Medulla oblongata (tissue), 1 donor: ENCODE data around the gene DNAJB8.

Source experiments
- DNase-seq: peaks from one replicate; pipeline ENCODE4 v3.0.0-alpha.2; 2015; ENCODE audit errors: extremely low spot score

The DNAJB8 gene

GRCh38 chr3:128494367-128494650 is 27.6 kb upstream of the DNAJB8 start:
- no peak for DNase-seq

DNA sequence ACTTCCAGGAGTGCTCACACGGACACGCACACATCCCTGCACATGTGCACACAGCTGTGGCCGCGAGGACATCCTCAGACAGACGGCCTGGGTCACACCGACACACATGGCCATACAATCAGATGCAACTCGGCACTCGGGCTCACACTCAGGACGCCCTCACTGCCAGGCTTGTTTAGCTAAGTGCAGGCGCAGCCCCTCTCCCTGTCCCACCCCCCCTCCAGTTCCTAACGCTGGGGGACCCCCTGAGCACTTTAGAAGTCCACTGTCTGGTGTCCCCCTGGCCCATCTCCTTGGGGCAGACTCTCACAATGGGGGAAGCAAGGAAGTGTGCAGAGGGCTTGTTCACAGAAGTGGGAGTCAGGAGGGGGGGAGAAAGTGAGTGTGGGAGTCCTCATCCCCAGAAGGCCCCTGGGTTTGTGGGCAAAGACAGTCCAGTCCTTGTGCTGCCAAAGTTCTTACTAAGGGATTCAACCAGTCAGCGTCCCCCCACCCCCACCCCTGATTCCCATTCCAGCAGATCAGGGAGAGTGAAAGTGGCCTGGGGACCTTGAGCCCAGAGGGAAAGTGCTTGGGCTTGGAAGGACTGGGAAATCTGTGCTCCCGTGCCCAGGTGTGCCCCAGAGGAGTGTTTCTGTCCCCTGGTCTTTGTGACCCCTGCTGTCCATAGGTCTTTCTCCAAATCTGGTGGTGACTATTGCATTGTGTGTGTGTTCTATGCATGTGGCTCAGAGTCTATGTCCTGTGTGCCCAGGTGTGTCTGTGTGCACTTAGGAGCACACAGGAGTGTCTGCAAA is 27.1 kb upstream of the DNAJB8 start:
- DNase-seq = no peak

DNA sequence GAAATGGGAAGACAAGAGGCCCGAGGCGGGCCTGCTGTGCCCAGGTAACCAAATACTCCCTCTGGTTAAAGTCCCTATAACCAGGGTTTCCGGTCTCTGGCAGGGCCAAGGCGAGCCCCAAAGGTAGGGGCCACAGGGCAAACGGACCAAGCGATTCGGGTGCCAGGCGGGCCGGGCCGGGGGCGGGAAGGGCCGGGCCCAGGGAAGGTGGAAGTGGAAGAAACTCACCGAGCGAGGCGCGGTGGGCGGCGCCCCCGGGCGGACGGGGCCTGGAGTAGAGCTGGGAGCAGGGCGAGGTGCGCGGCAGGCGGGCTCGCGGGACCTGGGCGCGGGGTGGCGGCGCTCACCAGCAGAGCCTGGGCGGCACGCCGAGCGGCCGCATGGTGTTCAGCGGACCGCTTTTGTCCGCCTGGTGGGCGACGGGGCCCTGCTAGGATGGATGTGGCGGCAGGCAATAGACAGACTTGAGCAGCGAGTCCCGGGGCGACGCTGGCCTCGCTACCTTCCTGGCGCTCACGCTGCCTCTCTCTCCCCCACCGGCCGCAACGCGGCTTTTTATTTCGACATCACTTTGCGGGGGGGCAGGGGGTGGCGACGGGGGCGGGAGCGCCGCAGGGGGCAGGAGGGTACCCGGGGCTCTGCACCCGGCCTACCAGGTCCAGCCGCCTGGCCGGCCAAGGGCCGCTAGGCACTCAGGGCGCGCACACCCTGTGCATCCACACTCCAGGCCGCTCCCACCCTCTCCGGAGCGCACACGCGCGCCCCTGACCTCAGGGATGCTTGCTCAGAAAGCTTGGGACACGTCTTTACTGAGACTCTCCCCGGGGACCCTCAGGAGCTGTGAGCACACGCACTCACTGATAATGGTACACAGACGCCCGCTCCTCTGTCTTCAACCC is 26.2 kb upstream of the DNAJB8 start, which contains the start of gene GATA2:
Gene GATA2, minus strand, starts transcription at position 531 of the 899 bp plus-strand sequence. CDS start 6,170 bp downstream, outside the sequence.
- no peak for DNase-seq

- DNase-seq = no peak
Observed at GRCh38 chr3:128491941-128492670, 25.4 kb upstream of the DNAJB8 start.

DNA sequence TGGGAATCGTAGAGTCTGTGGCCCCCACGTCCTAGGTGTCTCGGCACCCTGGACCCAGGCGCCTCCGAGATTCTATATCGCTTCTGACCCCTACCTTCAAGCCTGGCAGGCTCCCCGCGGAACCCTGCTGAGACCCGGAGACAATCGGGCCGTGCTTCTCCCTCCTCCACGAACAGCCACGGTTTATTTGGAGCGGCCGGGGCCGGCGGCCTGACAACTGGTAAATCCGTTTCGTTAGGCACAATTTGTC is 24.9 kb upstream of the DNAJB8 start:
- DNase-seq = no peak

DNA sequence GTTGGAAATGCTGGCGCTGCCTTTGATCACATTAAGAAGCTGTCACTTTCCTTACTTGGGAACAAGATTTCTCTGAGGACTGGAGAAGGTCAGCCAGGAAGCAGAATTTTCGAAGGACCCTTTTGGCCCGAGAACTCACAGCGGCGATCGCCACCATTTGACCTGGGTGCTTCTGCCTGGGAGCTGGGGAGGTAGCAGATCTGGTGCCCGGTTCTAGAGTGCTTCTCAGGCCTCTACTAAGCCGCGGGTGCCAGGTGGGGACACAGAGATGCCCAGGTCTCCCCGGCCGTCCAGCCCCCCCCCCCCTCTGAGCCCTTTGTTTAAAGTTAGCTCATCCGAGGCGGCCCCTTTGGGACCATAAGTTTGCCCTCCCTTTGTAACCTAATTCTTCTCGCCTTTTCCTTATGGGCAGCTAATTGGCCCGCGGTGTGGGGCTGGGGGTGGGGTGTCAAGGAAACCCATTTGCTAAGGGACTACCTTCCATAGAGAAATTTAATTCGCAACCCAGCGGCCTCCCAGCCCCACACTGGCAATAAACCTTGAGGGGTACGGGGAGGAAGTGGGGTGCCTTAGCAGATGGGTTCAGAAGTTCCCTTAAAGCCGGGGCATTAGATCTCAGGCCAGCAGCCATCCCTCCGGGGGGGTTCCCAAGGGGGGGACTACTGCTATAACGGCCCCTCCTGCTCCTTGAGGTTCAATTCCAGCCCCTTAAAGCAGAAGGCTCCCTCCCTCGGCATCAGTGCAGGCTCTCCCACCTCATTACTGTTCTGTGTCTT is 24.4 kb upstream of the DNAJB8 start:
- no peak for DNase-seq

DNA sequence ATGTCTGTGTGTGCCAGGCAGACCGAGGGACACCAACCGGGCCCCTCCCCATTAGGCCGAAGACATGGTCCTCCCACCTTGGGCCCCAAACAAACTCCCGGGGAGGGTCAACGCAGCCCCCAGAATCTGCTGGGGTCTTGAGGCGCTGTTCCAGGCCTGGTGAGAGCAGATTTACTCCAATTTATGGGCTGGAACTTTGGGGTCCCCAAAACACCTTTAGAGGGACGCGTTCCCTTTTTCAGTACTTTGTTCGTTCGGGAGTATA is 23.9 kb upstream of the DNAJB8 start:
- no peak for DNase-seq

DNA sequence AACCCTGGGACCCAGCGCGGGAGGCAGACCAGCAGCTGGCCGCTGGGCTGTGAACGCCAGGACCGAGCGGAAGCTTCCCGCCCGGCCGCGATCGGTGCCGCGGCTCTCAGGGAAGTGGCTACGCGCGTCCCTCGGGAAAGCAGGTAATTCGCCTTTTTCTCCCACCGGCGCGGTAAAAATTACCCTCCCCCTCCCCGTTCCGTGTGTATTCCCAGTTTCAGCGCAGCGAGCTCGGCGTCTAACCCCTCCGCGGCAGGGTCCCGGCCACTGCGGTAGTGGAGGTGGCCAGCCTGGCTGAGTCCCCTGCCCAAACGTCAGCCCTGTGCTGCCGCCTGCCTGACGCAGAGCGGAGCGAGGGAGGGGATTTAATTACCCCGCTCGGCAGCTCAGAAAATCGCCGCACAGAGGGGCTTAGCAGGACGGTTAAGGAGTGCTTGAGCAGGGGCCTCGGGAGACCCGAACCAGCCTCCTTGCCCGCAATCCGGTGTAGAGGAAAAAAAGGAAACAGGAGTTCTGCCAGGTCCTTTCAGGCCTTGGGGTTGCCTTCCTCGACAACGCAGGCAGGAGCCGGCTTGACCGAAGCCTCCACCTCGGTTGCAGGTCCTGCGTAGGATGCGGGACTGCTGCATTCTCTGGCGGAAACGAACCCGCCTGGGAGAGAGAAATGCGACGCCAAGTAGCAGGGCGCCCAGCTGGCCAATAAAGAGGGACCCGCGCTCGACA is 23.4 kb upstream of the DNAJB8 start:
- DNase-seq = no peak

DNA sequence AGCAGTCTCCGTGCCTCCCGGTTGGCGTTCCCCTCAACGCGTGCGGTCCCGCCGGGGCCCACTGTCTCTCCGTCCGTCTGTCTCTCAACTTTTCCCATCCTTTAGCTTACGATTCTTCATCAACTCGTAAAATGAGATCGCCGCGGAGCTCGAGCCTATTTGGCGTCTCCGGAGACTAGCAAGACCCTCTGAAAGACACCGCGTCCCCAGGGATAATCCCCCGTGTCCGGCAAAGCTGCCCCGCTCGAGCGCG is 22.9 kb upstream of the DNAJB8 start:
- DNase-seq = no peak

DNA sequence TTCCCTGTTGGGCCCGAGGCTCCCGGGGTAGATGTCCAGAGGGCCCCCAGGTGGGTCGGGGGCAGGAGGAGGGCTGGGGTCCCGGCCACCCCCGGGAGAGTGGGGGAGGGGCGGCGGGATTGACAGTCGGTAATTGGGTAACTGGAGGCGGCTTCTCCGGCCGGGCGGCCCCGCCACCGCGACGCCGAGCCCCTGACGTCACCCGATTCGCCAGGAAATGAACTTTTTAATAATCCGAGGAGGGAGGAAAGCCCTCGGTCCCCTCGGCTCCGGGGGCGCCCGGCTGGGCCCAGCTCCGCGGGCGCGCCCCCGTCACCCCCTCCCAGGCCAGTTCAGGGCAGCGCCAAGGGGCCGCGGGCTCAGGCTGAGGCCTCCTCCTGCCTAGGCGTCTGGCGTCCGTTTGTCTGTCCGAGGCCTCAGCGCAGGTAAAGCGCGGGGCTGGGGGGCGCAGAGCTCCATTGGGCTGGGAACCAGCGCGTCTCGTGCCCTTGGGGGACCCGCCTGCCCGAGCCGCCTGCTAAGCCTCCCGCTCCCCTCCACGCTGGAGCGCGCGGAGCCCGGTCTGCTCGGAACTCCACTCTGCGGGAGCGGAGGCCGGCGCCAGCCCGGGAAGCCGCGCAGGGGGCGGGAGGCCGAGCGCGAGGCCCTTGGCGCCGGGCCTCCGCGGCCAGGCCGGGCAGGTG is 22.4 kb upstream of the DNAJB8 start:
- DNase-seq = no peak

DNA sequence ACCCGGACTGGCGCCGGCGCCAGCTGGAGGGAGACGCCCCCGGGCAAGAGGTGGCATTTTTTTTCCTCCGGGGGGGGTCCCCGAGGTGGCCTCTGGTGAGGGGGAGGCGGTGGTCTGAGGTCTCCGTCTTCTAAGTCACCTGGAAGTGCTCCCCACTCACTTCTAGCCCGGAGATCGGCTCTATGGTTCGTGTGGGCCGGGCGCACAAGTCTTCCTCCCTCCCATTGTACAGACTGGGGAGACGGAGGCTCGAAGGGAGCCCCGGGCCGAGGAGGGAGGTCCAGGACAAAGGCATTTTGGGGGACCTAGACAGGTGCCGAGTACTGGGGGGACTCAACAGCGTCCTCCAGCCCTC is 21.9 kb upstream of the DNAJB8 start:
- no peak for DNase-seq

GRCh38 chr3:128487813-128488635 is 21.3 kb upstream of the DNAJB8 start:
- DNase-seq = peak; percentile 45

- no peak for DNase-seq
Observed at GRCh38 chr3:128487538-128487812, 20.8 kb upstream of the DNAJB8 start.

GRCh38 chr3:128486681-128487537 is 20.2 kb upstream of the DNAJB8 start:
- DNase-seq = no peak

GRCh38 chr3:128486205-128486628 is 19.5 kb upstream of the DNAJB8 start:
- DNase-seq = no peak

DNA sequence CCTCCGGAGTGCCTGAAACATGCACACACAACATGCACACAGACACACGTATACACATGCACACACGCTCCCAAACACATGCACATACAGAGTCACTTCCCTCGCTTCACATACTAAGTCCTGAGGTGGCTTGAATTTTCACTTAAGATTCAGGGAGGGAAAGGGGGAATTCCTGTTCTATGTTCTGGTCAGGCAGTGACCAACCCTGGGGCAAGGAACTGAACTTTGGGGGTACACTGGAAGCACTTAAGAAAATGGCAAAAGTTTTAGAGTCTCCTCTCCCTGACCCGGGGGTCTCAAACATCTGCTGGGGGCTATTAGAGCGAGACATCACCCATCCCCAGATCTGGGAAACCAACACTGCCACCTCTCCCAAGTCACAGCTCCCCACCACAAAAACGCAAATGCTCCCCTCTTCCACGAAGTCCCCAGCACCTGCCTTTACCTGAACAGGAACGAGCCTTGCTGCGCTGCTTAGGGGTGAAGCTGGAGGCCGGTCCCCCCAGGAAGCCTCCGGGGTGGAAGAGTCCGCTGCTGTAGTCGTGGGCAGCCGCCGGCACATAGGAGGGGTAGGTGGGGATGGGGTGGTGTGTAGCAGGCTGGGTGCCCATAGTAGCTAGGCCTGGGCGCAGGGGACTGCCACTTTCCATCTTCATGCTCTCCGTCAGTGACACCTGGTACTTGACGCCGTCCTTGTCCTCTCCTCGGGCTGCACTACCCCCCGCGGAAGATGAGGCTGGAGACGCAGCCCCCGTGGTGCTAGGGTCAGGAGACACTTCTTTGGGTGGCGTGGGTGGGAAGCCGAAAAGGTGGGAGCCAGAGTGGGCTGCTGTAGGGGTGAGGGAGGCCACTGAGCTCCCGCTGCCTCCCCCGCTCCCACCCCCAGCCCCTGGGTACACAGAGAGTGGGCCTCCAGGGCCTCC is 18.9 kb upstream of the DNAJB8 start:
- DNase-seq = no peak

DNA sequence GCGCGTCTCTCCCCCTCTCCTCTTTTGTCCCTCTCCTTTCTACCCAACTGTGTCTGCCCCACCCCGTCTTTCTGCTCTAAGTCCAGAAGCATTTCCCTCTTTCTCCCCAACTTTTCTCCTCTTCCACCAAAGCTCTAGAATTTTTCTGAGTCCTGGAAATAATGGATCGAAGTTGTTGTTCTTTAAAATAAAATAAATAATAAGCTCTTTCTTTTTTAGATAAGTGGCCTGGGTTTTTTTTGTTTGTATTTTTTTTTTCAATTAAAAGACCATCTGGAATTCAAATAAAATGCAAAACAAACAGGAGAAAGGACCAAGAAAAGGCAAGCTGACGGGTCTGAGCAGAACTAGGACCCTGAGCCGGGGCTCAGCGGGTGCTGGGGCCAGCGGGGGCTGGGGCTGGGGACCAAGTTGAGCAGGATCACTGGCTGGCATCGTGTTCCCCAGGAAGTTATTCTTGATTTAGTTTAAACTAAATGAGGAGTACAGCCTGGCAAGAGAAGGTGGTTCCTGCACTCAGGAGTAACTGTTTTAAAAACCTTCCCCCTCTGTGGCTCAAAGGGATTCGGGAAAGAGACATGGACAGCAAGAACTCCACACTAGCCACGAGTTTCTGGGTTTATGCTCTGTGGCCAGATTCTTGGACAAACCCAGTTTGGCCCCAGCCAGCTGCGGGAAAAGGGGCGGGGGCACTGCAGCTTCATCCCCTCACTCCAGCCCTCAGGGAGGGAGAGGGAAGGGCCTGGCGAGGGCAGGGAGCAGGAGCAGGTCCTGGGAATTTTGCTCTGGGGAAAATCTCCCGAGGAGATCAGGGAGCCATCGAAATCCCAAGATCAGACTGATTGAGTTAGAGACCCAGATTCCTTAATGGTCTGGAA is 18.0 kb upstream of the DNAJB8 start:
- no peak for DNase-seq
